GM23248 (cell line): ENCODE results near the gene KCNE4. TPM values are rescaled to one million over a fixed set of nuclear protein-coding genes. Genes with fewer than 3 reads are reported as not detected.

Experiments used
- DNase-seq: peaks from one replicate; pipeline ENCODE4 v3.0.0-alpha.2; 2015
- H2AFZ ChIP-seq: fragments of 200-600 bp; sonication (generic); 2 replicates; pipeline ENCODE4 v1.6.1; 2016; ENCODE audit warnings: antibody characterized with exemption
- H3F3A ChIP-seq: fragments of 200-600 bp; sonication (generic); 2 replicates; pipeline ENCODE4 v1.6.1; 2016; ENCODE audit warnings: mild to moderate bottlenecking, antibody characterized with exemption, mixed run types; ENCODE audit not compliant: insufficient read depth
- H3K27ac ChIP-seq: fragments of 200-600 bp; sonication (generic); 2 replicates; pipeline ENCODE4 v1.5.1; 2016; ENCODE audit warnings: mild to moderate bottlenecking
- H3K27me3 ChIP-seq: fragments of 200-600 bp; sonication (generic); replicated peaks from 2 replicates; pipeline ENCODE4 v1.6.1; 2016; ENCODE audit warnings: mild to moderate bottlenecking; ENCODE audit not compliant: insufficient read depth
- H3K36me3 ChIP-seq: fragments of 200-600 bp; sonication (generic); 2 replicates; pipeline ENCODE4 v1.6.1; 2016; ENCODE audit warnings: low read depth, mild to moderate bottlenecking
- H3K4me1 ChIP-seq: fragments of 200-600 bp; sonication (generic); 2 replicates; pipeline ENCODE4 v1.6.1; 2016; ENCODE audit warnings: mild to moderate bottlenecking; ENCODE audit not compliant: insufficient read depth
- H3K4me2 ChIP-seq: fragments of 200-600 bp; sonication (generic); one replicate; pipeline ENCODE4 v1.6.1; 2016; ENCODE audit warnings: mild to moderate bottlenecking; ENCODE audit not compliant: unreplicated experiment
- H3K4me3 ChIP-seq: fragments of 200-600 bp; sonication (generic); 2 replicates; pipeline ENCODE4 v1.5.1; 2016; ENCODE audit warnings: mild to moderate bottlenecking
- H3K79me2 ChIP-seq: fragments of 200-600 bp; sonication (generic); 2 replicates; pipeline ENCODE4 v1.6.1; 2016; ENCODE audit warnings: mild to moderate bottlenecking; ENCODE audit not compliant: insufficient read depth
- H3K9ac ChIP-seq: fragments of 200-600 bp; sonication (generic); 2 replicates; pipeline ENCODE4 v1.6.1; 2016; ENCODE audit warnings: mild to moderate bottlenecking
- H3K9me2 ChIP-seq: fragments of 200-600 bp; sonication (generic); 2 replicates; pipeline ENCODE4 v1.6.1; 2016; ENCODE audit warnings: mixed run types, mild to moderate bottlenecking, moderate library complexity; ENCODE audit not compliant: insufficient read depth
- H3K9me3 ChIP-seq: fragments of 200-600 bp; sonication (generic); one replicate; pipeline ENCODE4 v1.6.1; 2017; ENCODE audit warnings: low read depth
- H4K20me1 ChIP-seq: fragments of 200-600 bp; sonication (generic); 2 replicates; pipeline ENCODE4 v1.6.0; 2016; ENCODE audit not compliant: insufficient read depth
- EZH2 ChIP-seq: fragments of 200-600 bp; sonication (generic); IDR thresholded peaks from 2 replicates; pipeline ENCODE4 v1.6.1; 2018; ENCODE audit warnings: antibody characterized with exemption, mild to moderate bottlenecking; ENCODE audit not compliant: insufficient read depth, poor library complexity, severe bottlenecking
- EZH2phosphoT487 ChIP-seq: fragments of 200-600 bp; sonication (generic); IDR thresholded peaks from 2 replicates; pipeline ENCODE4 v1.6.1; 2018; ENCODE audit warnings: antibody characterized with exemption, moderate library complexity, mild to moderate bottlenecking, low read depth; ENCODE audit not compliant: insufficient read depth
- WGBS, 2 experiments: methylation state at CpG; one replicate each; pipeline ENCODE4 v1.1.6; 2015 to 2017; ENCODE audit warnings: low lambda C conversion rate in 2 of 2, low coverage in 1 of 2; ENCODE audit errors: missing lambda C conversion rate in 2 of 2; 5-methylcytosine and 5-hydroxymethylcytosine counted together
- in situ Hi-C: fragments of 300-500 bp; cut with MboI; formaldehyde crosslinking; loops from 2 replicates; pipeline ENCODE4 v1.15.0; 2020
- polyA plus RNA-seq: library from polyadenylated mRNA; unstranded; fragments of >200 nt; fragmentation: Nextera tagmentation; extraction: Ambion mirVana; gene quantifications from 2 replicates; pipeline ENCODE4 v1.2.1, GENCODE V29; 2016
- total RNA-seq: library from RNA; depleted of rRNA; stranded (reverse); fragments of >200 nt; shearing (Covaris generic); gene quantifications from 2 replicates; pipeline ENCODE4 v1.2.3, GENCODE V29; 2014; rRNA removed

The KCNE4 gene
- total and polyA plus RNA-seq, 2 experiments from 2014 or later, result 3.3 to 5.9 TPM

- H3K9me2 ChIP-seq, result no peaks in the 10 kb centered on the region
- no peaks in the 10 kb centered on the region for H4K20me1 ChIP-seq
- no peak overlapping the region for H3K9ac ChIP-seq
- H3K4me1 ChIP-seq, result peaks cover 13% of the 10 kb centered on the region
- no peak for DNase-seq
- H2AFZ ChIP-seq, result no peak overlapping the region
- no peaks in the 10 kb centered on the region for H3K27me3 ChIP-seq
- H3K79me2 ChIP-seq, result no peaks in the 10 kb centered on the region
- no peak for TF ChIP-seq EZH2phosphoT487
- no peak for TF ChIP-seq EZH2
- no peaks in the 10 kb centered on the region for H3K36me3 ChIP-seq
- H3K4me2 ChIP-seq, result no peak overlapping the region
- no peak overlapping the region for H3K4me3 ChIP-seq
- in situ Hi-C loops, result loop anchor here (10.0 kb wide), 1 partner anchor 118 kb away; no protein-coding TSS in a partner anchor
- no peaks in the 10 kb centered on the region for H3K9me3 ChIP-seq
- no peak overlapping the region for H3K27ac ChIP-seq
- 0 out of 2 replicates have a peak, but pooled peaks cover 5% of the 10 kb centered on the region for H3F3A ChIP-seq
- WGBS, 2 experiments, result 88 to 91% methylated on average over 3 of the region's 3 CpGs
Observed at GRCh38 chr2:223102450-223102849, 50.5 kb downstream of the KCNE4 start.

DNA sequence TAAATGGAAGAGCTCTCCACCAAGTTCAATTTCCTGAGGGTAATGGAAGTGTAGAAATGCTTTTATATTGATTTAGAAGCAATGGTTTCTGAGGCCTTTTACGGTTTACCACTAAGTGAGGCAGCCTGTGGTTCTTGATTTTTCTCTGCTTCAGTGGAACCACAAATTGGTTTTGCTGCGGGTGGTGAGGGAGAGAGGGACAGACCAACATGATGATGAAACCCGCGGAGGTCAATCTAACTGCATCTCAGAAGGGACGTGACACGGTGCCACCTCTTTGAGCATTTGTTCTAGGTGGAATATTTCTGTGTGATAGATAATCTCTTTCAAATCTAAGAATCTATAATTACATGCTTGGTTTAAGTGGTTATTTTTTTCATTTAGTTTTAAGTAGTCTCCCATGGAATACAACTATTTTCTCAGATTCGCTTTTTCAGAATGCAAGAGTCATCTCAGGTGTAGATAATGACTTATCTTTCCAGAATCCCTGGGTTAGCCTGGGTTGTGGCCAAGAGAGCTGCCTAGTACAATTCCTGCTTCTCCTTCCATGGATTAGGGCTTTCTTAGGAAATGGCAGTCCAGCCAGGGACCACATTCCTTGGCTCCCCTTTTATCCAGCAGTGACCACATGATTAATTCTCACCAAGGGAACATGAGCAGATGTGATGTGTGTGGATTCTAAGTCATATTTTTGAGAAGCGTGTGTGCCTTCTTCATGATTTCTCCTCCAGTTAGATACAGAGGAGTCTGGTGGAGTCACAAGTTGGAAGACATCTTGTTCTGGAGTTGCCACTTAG is 52.5 kb downstream of the KCNE4 start:
- Histone ChIP-seq H3F3A (0 out of 2 replicates have a peak, but pooled peaks cover 5% of the 10 kb centered on the region), H3K79me2 (no peaks in the 10 kb centered on the region), H3K9me2 (no peaks in the 10 kb centered on the region), H3K4me3 (no peak overlapping the region), H2AFZ (no peak overlapping the region), H3K4me1 (peaks cover 22% of the 10 kb centered on the region), H4K20me1 (no peaks in the 10 kb centered on the region), H3K9me3 (no peaks in the 10 kb centered on the region), H3K9ac (no peak overlapping the region), H3K27me3 (no peaks in the 10 kb centered on the region), H3K4me2 (no peak overlapping the region), H3K27ac (no peak overlapping the region), H3K36me3 (no peaks in the 10 kb centered on the region)
- no peak for DNase-seq
- in situ Hi-C loops, result loop anchor here (10.0 kb wide), 1 partner anchor 120 kb away; no protein-coding TSS in a partner anchor
- WGBS, 2 experiments, result 88 to 90% methylated on average over 8 of the region's 8 CpGs
- TF ChIP-seq EZH2 (no peak), EZH2phosphoT487 (no peak)

Other genes starting within 250 kb of the KCNE4 start
- 61.5 and 66.5 TPM in 2 replicates for gene ACSL3, start 191.2 kb upstream of the KCNE4 start, total RNA-seq
- gene ACSL3, start 191.2 kb upstream of the KCNE4 start, polyA plus RNA-seq, result 47.1 and 48.6 TPM in 2 replicates